Head of caudate nucleus (tissue), 42 donors: Measurements from ENCODE around the gene CCR2.
"Not testable (repeated sequence)": the region's sequence is repeated elsewhere in the genome, so short reads cannot be mapped to it uniquely, and the experiment has no call there.

Experiments used
- DNase-seq, 42 donors: peaks; one replicate each; pipeline versions ENCODE4 v3.0.0 to v3.0.0-alpha.2; 2020 to 2021; ENCODE audit warnings: mixed read lengths in 7 of 42
- intact Hi-C: fragments of 100-400 bp; cut with DNase I; formaldehyde crosslinking; loops from one replicate; pipeline ENCODE4 v1.15.0; 2022

The CCR2 gene

GRCh38 chr3:46398186-46398955 lies 44.5 kb downstream of the CCR2 start:
- no peak for DNase-seq
- intact Hi-C loops = no loop called here

DNA sequence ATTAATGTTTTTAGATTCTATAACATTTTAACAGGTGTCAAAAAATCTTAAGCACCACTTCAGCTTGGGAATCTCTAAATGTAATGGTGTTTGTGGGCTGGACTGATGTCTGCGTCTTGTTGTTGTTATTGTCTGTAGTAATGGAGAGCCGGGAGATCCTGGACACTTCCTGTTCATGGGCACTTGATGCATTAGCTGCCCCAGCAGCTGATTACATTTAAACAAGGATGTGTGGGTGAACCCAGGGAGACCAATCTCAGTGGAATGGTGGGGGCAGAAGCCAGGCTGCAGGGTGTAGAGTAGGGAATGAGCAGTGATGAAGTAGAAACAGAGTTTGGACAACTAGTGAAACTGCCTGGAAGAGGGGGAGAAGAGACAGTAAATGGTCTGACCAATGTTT lies 45.2 kb downstream of the CCR2 start:
- peak in 2 of 42 donors; percentile 4 to 5 for DNase-seq
- intact Hi-C loops = no loop called here

- intact Hi-C loops = no loop called here
Measured at GRCh38 chr3:46399557-46399956, 45.6 kb downstream of the CCR2 start.

GRCh38 chr3:46400000-46400734 lies 46.3 kb downstream of the CCR2 start:
- peak in 1 of 42 donors; percentile 15 for DNase-seq
- intact Hi-C loops = no loop called here

More at GRCh38 chr3:46399557-46399956, 45.6 kb downstream of the CCR2 start:
- peak in 1 of 42 donors; percentile 8 for DNase-seq

GRCh38 chr3:46400846-46401245 lies 46.9 kb downstream of the CCR2 start:
- intact Hi-C loops = no loop called here
- peak in 2 of 42 donors; percentile 5 to 20 for DNase-seq

DNA sequence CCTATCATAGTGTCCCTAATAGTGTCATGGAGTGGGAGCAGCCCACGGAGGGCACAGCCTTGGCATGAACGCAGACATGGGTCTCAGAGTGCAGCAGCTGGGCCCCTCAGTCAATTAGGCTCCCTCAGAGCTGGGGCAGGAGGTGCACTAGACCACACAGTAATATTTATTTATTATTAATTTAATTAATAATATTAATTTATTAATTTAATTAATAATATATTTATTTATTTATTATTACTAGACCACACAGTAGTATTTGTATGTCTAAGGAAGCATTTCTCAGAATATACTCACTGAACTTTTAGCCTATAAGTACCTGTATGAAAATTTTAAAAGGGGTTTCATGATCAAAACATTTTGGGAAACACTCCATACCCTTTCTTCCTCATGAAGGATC lies 47.7 kb downstream of the CCR2 start:
- no peak for DNase-seq
- intact Hi-C loops = no loop called here

GRCh38 chr3:46402902-46403301 lies 49.0 kb downstream of the CCR2 start:
- DNase-seq, intact Hi-C loops: not testable (repeated sequence)

DNA sequence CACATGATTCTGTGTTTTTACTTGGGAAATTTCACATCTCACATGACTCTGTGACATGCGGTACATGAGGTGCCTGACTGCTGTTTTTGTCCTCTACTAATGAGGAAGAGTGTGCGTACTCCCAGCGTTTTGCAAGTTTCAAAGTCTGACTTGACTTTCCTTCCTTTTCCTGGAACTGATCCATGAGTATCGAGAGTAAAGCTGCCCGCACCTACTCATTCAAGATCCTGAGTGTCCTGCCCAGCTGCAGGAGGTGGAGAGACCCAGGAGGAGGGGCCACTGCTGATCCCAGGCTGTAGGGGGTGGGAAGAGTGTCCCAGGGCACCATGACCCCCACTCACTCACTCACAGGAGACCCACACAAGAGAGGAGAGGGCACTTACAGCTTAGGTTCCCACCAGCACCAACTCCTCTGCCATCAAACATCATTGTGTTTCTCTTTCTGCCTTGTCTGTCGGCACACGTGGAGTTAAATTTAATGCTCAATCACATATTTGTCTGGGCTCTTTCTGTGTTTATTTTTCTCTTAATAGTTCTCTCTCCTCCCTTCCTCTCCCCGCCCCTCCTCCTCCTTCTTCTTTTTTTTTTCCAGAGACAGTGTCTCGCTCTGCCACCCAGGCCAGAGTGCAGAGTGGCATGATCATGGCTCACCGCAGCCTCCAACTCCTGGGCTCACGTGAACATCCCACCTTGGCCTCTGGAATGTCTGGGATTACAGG lies 51.5 kb downstream of the CCR2 start:
- intact Hi-C loops = no loop called here
- no peak for DNase-seq

- intact Hi-C loops = no loop called here
- DNase-seq = peak in 1 of 42 donors; percentile 30
Measured at GRCh38 chr3:46406443-46406787, 52.5 kb downstream of the CCR2 start.

GRCh38 chr3:46406788-46407611 lies 53.1 kb downstream of the CCR2 start, which contains the start of the genes CCR5AS and CCRL2:
CCR5AS (minus strand) TSS chr3:46407066.
CCRL2 (plus strand) TSS chr3:46407259; CDS start chr3:46408080, 821 bp downstream.
- DNase-seq = peak in 21 of 42 donors; percentile 12 to 66 (median 35)
- intact Hi-C loops = no loop called here

DNA sequence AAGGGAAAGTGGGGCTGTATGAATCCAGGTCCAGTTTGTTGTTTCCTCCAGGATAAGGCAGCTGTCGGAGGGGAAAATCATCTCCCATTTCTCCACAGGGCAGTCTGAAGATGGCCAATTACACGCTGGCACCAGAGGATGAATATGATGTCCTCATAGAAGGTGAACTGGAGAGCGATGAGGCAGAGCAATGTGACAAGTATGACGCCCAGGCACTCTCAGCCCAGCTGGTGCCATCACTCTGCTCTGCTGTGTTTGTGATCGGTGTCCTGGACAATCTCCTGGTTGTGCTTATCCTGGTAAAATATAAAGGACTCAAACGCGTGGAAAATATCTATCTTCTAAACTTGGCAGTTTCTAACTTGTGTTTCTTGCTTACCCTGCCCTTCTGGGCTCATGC lies 54.1 kb downstream of the CCR2 start:
- intact Hi-C loops = no loop called here
- DNase-seq = no peak

DNA sequence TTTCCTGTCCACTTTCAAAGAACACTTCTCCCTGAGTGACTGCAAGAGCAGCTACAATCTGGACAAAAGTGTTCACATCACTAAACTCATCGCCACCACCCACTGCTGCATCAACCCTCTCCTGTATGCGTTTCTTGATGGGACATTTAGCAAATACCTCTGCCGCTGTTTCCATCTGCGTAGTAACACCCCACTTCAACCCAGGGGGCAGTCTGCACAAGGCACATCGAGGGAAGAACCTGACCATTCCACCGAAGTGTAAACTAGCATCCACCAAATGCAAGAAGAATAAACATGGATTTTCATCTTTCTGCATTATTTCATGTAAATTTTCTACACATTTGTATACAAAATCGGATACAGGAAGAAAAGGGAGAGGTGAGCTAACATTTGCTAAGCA lies 54.9 kb downstream of the CCR2 start:
- intact Hi-C loops = no loop called here
- DNase-seq = no peak

- intact Hi-C loops = no loop called here
- DNase-seq = peak in 41 of 42 donors; percentile 26 to 91 (median 67)
Measured at GRCh38 chr3:46409739-46410489, 56.0 kb downstream of the CCR2 start.
